ENCODE data around the gene FGF12.

FGF12 gene

GRCh38 chr3:192284443-192285072 is 442.8 kb downstream of the FGF12 start:
- TF ChIP-seq, protein P1, sequence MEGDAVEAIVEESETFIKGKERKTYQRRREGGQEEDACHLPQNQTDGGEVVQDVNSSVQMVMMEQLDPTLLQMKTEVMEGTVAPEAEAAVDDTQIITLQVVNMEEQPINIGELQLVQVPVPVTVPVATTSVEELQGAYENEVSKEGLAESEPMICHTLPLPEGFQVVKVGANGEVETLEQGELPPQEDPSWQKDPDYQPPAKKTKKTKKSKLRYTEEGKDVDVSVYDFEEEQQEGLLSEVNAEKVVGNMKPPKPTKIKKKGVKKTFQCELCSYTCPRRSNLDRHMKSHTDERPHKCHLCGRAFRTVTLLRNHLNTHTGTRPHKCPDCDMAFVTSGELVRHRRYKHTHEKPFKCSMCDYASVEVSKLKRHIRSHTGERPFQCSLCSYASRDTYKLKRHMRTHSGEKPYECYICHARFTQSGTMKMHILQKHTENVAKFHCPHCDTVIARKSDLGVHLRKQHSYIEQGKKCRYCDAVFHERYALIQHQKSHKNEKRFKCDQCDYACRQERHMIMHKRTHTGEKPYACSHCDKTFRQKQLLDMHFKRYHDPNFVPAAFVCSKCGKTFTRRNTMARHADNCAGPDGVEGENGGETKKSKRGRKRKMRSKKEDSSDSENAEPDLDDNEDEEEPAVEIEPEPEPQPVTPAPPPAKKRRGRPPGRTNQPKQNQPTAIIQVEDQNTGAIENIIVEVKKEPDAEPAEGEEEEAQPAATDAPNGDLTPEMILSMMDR (IDR thresholded peaks at IDR 0.05; ENCODE audit: low read depth, low read length, missing control alignments): no peak
- in situ Hi-C loops (cut with HindIII; ENCODE audit: low sequenced_read_pairs): no loop called here
- DNase-seq (ENCODE audit: low read depth): no peak
- no peak overlapping the region for H3K4me3 ChIP-seq (ENCODE audit: low read depth, low read length)

GRCh38 chr3:192281207-192281880 is 446.0 kb downstream of the FGF12 start:
- no peak overlapping the region for H3K4me3 ChIP-seq (ENCODE audit: low read depth, low read length)
- no peak for DNase-seq (ENCODE audit: low read depth)
- in situ Hi-C loops (cut with HindIII; ENCODE audit: low sequenced_read_pairs): no loop called here
- TF ChIP-seq, protein P1 (IDR thresholded peaks at IDR 0.05; ENCODE audit: low read depth, low read length, missing control alignments): no peak

DNA sequence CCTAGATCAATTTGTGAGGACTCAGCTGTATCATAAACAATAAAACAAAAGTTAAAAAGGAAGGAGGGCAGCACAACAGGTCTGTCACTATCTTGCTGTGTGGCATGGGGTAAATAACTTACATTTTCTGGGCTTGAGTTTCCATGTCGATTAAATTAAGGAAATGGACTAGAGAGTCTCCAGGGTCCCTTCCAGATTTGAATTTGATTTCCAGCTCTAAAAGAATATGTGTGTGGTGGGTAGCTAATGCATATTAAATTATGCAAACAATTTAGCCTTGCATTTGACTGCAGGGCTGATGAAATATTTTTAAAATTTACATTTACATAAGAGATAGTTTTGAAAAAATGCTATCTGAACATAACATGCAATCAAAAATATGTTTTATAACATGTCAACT is 447.7 kb downstream of the FGF12 start:
- TF ChIP-seq, protein P1 (IDR thresholded peaks at IDR 0.05; ENCODE audit: low read depth, low read length, missing control alignments): no peak
- in situ Hi-C loops (cut with HindIII; ENCODE audit: low sequenced_read_pairs): no loop called here
- no peak for DNase-seq (ENCODE audit: low read depth)
- no peak overlapping the region for H3K4me3 ChIP-seq (ENCODE audit: low read depth, low read length)

- in situ Hi-C loops (cut with HindIII; ENCODE audit: low sequenced_read_pairs): no loop called here
- H3K4me3 ChIP-seq (ENCODE audit: low read depth, low read length): no peak overlapping the region
- DNase-seq (ENCODE audit: low read depth): no peak
- TF ChIP-seq, protein P1 (IDR thresholded peaks at IDR 0.05; ENCODE audit: low read depth, low read length, missing control alignments): no peak
Measured at GRCh38 chr3:192277477-192277876, 449.9 kb downstream of the FGF12 start.

DNA sequence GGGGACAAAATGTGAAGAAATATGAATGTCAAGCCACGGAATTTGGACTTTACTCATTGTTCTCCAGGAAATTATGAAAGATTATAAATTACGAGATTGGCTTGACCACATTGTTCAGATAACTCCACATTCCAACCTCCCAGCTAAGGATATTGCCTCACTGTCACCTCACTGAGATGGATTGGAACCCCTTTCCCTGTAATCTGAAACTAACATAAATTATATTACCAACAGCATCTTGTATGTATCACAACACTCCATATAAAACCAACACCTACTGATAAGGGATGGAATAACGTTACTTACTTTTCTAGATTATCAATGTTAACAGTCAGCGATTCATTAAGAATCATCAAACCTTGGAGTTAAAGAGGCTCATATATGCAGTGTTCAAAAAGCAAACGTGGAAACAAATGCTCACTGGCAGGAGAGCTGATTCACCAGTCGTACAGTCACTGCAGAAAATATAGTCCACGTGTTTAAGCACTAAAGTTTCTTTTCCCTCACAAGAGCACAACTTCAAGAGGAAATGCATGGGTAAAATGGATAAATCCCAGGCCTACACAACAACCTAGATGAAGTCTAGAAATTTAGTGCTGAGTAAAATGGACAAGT is 451.5 kb downstream of the FGF12 start:
- TF ChIP-seq, protein P1 (IDR thresholded peaks at IDR 0.05; ENCODE audit: low read depth, low read length, missing control alignments): no peak
- no peak overlapping the region for H3K4me3 ChIP-seq (ENCODE audit: low read depth, low read length)
- in situ Hi-C loops (cut with HindIII; ENCODE audit: low sequenced_read_pairs): no loop called here
- DNase-seq (ENCODE audit: low read depth): no peak

DNA sequence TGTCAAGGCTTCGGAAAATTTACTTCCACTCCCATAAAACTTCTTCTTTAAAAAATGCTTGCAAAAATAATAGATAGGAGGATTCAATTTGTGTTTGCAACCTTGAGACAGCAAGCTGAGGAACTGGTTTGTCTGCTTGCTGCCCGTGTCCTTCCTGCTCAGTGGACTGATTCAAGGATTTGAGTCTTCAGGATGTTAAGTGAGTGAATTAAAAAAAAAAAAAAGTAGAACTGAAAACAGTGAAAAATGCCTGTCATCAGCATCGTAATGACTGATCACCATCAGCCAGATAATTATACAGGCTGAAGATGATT is 453.7 kb downstream of the FGF12 start:
- H3K4me3 ChIP-seq (ENCODE audit: low read depth, low read length): no peak overlapping the region
- TF ChIP-seq, protein P1 (IDR thresholded peaks at IDR 0.05; ENCODE audit: low read depth, low read length, missing control alignments): no peak
- no peak for DNase-seq (ENCODE audit: low read depth)
- in situ Hi-C loops (cut with HindIII; ENCODE audit: low sequenced_read_pairs): no loop called here

Data from astrocyte of the cerebellum (primary cell).